ENCODE data around the gene LMLN.
"Not testable (repeated sequence)": the region's sequence is repeated elsewhere in the genome, so short reads cannot be mapped to it uniquely, and the experiment has no call there.

LMLN gene

DNA sequence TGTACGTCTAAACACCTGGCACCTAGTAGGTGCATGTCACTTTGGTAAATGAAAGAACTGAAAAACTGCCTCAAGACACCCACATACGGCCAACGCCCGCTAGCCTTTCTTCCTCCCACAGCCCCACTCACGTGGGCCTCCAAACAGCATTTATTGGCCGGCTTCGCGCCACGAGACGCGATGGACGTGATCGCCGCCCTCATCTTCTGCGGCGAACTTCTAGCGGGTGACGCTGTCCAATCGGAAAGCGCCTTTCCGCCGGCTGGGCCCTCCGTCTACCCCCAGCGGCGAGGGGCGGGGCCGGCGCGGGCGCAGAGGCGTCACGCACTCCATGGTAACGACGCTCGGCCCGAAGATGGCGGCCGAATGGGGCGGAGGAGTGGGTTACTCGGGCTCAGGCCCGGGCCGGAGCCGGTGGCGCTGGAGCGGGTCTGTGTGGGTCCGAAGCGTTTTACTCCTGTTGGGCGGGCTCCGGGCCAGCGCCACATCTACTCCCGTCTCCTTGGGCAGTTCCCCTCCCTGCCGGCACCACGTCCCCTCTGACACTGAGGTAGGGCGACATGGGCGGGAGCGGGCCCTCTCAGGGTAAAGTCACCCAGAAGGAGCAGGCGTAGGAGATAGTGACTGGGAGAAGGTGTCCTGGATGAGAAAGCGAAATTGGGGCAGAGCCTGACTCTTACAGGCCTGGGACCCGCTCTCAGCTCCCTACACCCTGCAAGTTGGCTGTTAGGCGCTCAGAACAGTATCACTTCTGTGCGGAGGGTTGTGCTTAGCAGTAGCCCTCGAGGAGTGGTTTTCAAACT is at the start of gene LMLN:
TSS of gene LMLN (plus strand) at position 327 of the 803 bp plus-strand sequence. CDS start at position 356, 29 bp downstream.
- peak; percentile 74 for DNase-seq (ENCODE audit: low read depth, low spot score)

- no peak for DNase-seq (ENCODE audit: low read depth, low spot score)
These were observed 47.1 kb upstream of the LMLN start for GRCh38 chr3:197912741-197913476.

DNA sequence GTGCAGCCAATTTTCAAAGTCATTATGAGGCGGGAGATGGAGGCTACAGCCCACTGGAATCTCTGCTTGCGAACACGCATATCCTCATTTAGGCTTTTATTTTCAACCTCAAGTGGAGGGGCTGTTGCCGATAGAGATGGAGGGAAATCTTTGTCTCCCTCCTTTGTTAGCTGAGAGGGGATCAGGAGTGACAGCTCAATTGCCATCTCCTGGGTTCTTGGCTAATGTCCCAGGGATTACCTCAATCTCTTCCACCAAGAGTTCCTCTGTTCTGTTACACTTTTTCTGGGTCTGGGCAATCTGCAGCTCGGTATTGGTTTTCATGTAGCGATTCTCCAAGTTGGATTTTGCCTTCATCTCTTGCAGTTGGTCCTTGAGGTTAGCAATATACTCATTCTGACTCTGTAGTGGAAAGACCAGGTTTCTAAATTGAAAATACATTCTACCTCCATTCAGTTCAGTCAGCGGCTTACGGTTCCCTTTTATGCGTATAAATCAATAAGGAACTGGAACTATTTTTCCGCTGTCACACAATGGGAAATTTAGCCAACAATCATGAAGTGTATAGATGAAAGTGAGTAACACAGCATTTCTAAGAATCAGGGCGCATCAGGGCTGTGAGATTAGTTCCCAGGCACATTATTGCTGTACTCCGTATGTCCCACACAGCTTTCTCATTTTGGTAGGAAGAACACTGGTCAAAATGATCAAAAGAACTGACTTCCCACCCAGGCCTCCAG is 46.2 kb upstream of the LMLN start:
- no peak for DNase-seq (ENCODE audit: low read depth, low spot score)

GRCh38 chr3:197921429-197922275 is 38.4 kb upstream of the LMLN start:
- not testable (repeated sequence) for DNase-seq (ENCODE audit: low read depth, low spot score)

DNA sequence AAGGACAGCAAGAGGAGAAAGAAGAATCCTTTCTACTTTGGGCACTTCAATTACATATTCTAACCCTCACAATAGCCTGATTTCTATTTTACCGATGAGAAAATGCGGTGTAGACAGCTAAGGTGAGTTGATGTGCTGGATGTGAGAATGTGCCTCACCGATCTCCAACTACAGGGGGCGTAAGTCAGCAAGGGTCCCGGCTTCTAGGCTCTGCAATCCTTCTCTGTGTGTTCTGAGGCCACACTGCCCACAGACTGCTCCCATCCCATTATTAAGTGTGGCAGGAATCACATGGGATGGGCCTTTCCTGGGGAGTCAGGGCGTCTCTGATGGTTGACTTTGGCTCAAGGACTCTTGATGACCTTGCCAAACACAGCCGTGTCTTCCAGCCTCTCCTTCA is 33.6 kb upstream of the LMLN start:
- peak; percentile 28 for DNase-seq (ENCODE audit: low read depth, low spot score)

GRCh38 chr3:197927578-197927977 is 32.4 kb upstream of the LMLN start:
- DNase-seq (ENCODE audit: low read depth, low spot score): not testable (repeated sequence)

- no peak for DNase-seq (ENCODE audit: low read depth, low spot score)
These were observed 23.1 kb upstream of the LMLN start for GRCh38 chr3:197936819-197937384.

DNA sequence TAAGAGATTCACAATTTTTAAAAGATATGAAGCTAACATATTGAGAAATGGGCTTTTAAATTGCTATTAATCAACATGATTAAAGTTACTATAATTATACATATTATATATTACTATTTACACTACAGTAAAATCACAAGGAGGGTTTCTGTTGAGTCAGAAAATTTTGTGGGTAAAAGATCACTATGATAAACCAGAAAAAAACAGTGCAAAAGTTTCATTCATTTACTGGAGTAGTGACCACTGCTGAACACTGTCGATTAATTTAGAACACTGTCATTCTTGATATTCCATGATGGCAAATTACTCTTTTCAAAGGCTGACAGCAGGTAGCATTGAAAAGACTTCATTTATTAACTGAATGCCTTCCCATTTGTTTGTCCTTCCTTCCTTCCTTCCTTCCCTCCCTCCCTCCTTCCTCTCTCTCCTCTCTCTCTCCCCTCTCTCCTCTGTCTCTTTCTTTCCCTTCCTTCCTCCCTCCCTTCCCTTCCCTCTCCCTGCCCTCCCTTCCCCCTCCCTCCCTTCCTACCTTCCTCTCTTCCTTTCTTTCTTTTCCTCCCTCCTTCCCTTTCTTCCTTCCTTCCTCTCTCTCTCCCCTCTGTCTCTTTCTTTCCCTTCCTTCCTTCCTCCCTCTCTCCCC is 19.2 kb upstream of the LMLN start:
- no peak for DNase-seq (ENCODE audit: low read depth, low spot score)

DNA sequence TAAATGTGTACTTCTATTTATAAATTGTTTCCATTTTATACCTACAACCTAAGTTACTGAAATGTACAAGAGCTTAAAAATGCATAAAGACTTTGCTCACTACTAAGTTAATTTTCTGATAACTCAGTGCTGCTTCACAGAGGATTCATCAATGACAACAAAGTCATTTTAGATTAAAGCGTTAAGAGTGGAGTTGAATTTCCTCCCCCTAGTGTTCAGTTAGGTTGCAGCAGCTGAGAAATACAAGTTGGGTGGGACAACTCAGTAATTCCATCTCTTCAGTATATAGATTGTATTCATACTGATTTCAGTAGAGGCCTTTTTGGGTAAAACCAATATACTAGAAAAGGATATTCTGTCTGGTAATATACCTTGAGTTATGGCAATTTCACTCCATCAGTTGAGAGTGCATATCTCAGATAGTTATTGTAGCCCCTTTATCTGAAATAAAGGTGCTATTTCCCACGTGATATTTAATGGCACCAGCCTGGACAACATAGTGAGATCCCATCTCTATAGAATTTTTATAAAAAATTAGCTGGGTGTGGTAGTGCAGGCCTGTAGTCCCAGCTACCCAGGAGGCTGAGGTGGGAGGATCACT is 17.0 kb upstream of the LMLN start:
- no peak for DNase-seq (ENCODE audit: low read depth, low spot score)

DNA sequence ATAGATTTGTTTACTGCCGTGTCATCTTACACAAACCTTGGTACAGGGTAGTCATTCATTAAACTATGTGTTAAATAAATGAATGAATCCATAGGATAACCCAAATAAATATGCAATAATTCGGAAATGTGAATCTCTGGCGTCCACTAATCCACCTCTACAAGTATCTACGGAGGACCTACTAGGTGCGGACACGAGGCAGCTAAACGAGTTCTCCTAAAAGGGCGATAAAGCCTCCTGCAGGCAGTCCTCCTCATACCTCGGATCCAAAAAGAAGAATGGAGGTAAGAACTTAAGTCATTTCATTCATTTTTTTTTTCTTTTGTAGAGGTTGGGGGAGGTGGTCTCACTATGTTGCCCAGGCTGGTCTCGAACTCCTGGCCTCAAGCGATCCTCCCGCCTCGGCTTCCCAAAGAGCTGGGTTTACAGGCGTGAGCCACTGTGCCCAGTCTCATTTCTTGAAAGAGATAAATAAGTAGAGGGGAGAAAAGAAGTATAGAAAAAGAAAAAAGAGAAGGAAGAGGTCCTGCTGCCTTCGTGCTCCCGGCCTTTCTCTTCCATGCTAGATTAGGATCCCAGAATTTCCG is 10.7 kb upstream of the LMLN start:
- no peak for DNase-seq (ENCODE audit: low read depth, low spot score)

GRCh38 chr3:197949778-197950676 is 10.0 kb upstream of the LMLN start, which contains the start of gene RPL35A:
TSS of gene RPL35A (plus strand) at chr3:197950190. CDS start at chr3:197950968, 778 bp downstream.
- DNase-seq (ENCODE audit: low read depth, low spot score): peak; percentile 81

GRCh38 chr3:197950677-197951061 is 9.3 kb upstream of the LMLN start:
- DNase-seq (ENCODE audit: low read depth, low spot score): no peak

DNA sequence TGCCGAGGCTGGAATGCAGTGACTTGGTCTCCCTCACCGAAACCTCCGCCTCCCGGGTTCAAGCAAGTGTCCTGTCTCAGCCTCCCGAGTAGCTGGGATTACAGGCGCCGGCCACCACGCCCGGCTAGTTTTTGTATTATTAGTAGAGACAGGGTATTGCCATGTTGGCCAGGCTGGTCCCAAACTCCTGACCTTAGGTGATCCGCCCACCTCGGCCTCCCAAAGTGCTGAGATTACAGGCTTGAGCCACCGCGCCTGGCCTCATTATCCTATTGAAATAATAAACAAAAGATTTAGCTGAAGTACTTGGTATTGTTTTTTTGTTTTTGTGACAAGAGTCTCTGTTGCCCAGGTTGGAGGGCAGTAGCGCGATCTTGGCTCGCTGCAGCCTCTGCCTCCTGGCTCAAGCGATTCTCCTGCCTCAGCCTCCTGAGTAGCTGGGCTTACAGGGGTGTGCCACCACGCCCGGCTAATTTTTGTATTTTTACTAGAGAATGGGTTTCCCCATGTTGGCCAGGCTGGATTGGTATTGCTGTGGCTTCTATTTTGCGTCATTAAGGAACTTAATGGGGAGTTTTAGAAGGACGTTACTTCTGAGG is 8.5 kb upstream of the LMLN start:
- DNase-seq (ENCODE audit: low read depth, low spot score): no peak

DNA sequence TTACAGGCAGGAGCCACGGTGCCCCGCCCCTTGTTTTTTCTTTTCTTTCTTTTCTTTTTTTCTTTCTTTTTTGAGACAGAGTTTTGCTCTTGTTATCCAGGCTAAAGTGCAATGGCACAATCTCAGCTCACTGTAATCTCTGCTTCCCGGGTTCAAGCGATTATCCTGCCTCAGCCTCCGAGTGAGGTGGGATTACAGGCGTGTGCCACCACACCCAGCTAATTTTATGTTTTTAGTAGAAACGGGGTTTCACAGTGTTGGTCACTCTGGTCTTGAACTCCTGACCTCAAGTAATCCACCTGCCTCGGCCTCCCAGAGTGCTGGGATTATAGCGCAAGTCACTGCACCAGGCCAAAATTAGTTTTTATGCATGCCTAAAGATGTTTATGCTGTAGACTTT is 7.6 kb upstream of the LMLN start:
- no peak for DNase-seq (ENCODE audit: low read depth, low spot score)

DNA sequence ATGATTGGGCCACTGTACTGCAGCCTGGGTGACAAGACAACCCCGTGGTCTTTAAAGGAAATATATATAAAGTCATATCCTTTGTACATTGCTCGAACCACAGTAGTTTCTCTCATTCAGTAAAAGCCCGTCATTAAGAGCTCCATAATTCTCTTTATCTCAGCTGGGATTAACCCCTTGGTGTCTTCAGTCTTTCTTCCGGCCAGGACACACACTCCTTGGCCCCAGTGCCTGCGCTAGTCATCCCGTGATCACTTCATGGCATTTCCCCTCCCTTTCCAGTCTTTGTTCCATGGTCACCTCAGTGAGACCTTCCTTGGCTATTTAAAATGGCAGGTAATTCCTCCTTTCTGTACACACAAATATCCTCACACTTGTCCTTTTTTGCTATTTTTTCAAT is 6.7 kb upstream of the LMLN start:
- no peak for DNase-seq (ENCODE audit: low read depth, low spot score)

GRCh38 chr3:197953881-197954280 is 6.1 kb upstream of the LMLN start:
- DNase-seq (ENCODE audit: low read depth, low spot score): no peak

GRCh38 chr3:197955892-197956477 is 4.0 kb upstream of the LMLN start:
- DNase-seq (ENCODE audit: low read depth, low spot score): no peak

GRCh38 chr3:197956626-197956988 is 3.4 kb upstream of the LMLN start:
- no peak for DNase-seq (ENCODE audit: low read depth, low spot score)

Data from iPS DF 19.7 (cell line).